PC-3 (cell line): ENCODE results near the gene ARL6IP4.

Experiments
- EZH2 ChIP-seq: fragments of 300-600 bp; sonication (generic); IDR thresholded peaks from one replicate; pipeline ENCODE4 v1.6.1; 2017; ENCODE audit warnings: antibody characterized with exemption, mild to moderate bottlenecking, low read length; ENCODE audit not compliant: unreplicated experiment
- TF ChIP-seq, protein P1 (sequence below): fragments of 300-600 bp; sonication (generic); conservative IDR thresholded peaks from 2 replicates; pipeline ENCODE4 v1.5.1; 2017; ENCODE audit warnings: antibody characterized with exemption, low read depth, mild to moderate bottlenecking, low read length

DNA sequence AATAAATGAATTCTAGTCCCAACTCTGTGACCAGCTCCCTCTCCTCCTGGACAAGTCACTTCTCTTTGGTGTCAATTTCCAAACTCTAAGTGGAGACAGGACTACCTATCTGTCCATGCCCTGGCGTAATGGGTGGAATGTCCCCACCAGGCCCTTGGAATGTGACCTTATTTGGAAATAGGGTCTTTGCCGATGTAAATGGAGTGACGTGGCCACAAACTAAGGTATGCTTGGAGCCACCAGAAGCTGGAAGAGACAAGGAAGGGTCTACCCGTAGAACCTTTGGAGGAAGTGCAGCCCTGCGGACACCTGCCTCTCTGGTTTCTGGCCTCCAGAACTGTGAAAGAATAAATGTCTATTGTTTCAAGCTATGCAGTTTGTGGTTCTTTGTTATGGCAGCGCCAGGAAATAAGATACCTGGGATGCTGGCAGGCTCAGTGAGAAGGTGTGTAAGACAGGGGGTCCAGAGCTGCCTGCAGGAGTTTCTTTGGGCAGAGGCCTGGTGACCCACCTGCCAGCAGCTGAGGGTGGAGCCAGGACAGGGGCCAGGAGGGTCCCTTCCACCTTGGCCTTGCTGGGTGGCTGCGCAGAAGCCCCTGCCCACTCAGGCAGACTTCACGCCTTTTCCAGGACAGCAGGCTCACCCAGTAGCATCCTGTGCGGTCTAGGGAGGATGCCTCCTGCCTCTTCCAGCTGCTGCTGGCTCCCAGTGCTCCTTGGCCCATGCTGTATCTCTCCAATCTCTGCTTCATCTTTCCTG lies 45.8 kb downstream of the ARL6IP4 start:
- TF ChIP-seq, protein P1, sequence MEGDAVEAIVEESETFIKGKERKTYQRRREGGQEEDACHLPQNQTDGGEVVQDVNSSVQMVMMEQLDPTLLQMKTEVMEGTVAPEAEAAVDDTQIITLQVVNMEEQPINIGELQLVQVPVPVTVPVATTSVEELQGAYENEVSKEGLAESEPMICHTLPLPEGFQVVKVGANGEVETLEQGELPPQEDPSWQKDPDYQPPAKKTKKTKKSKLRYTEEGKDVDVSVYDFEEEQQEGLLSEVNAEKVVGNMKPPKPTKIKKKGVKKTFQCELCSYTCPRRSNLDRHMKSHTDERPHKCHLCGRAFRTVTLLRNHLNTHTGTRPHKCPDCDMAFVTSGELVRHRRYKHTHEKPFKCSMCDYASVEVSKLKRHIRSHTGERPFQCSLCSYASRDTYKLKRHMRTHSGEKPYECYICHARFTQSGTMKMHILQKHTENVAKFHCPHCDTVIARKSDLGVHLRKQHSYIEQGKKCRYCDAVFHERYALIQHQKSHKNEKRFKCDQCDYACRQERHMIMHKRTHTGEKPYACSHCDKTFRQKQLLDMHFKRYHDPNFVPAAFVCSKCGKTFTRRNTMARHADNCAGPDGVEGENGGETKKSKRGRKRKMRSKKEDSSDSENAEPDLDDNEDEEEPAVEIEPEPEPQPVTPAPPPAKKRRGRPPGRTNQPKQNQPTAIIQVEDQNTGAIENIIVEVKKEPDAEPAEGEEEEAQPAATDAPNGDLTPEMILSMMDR = no peak
- no peak for TF ChIP-seq EZH2
